HepG2 (cell line): ENCODE results near the gene NELFCD. TPM values are rescaled to one million over a fixed set of nuclear protein-coding genes. Genes with fewer than 3 reads are reported as not detected.

ENCODE experiments used
- ARID2 ChIP-seq: sonication (generic); formaldehyde crosslinking; IDR thresholded peaks from 2 replicates; pipeline ENCODE4 v1.8.1; 2022; ENCODE audit warnings: mild to moderate bottlenecking, missing genetic modification reagents, borderline replicate concordance
- DMAP1 ChIP-seq: IDR thresholded peaks from 2 replicates; pipeline ENCODE4 v1.6.1; 2016
- GABPA ChIP-seq, 2 experiments: IDR thresholded peaks; 2 replicates each; pipeline ENCODE4 v1.6.1; 2011 to 2016; ENCODE audit warnings: low read depth in 2 of 2, low read length in 1 of 2, missing biosample characterization in 1 of 2, missing genetic modification characterization in 1 of 2
- GTF3A ChIP-seq: sonication (generic); formaldehyde crosslinking; conservative IDR thresholded peaks from 2 replicates; pipeline ENCODE4 v1.4.0; 2020; ENCODE audit warnings: mild to moderate bottlenecking, missing genetic modification reagents
- KDM4B ChIP-seq: sonication (generic); formaldehyde crosslinking; IDR thresholded peaks from 2 replicates; pipeline ENCODE4 v1.4.0; 2020; ENCODE audit warnings: missing genetic modification reagents
- KMT2B ChIP-seq: IDR thresholded peaks from 2 replicates; pipeline ENCODE4 v1.6.1; 2016; ENCODE audit warnings: missing genetic modification reagents, missing compliant biosample characterization
- MED8 ChIP-seq: sonication (generic); formaldehyde crosslinking; IDR thresholded peaks from 2 replicates; pipeline ENCODE4 v1.8.1; 2023; ENCODE audit warnings: mild to moderate bottlenecking, missing genetic modification reagents; ENCODE audit not compliant: insufficient replicate concordance
- RBM39 ChIP-seq: fragments of 200-400 bp; formaldehyde crosslinking; IDR thresholded peaks from one replicate; pipeline ENCODE4 v1.6.1; 2018; ENCODE audit warnings: antibody characterized with exemption, mild to moderate bottlenecking, low read depth, low read length; ENCODE audit not compliant: poor library complexity, severe bottlenecking
- ZFP62 ChIP-seq: sonication (generic); formaldehyde crosslinking; IDR thresholded peaks from 2 replicates; pipeline ENCODE4 v1.4.0; 2020; ENCODE audit warnings: missing genetic modification reagents
- ZNF20 ChIP-seq: sonication (generic); formaldehyde crosslinking; IDR thresholded peaks from 2 replicates; pipeline ENCODE4 v1.4.0; 2020; ENCODE audit warnings: mild to moderate bottlenecking, moderate library complexity, missing genetic modification reagents
- ZNF367 ChIP-seq: sonication (generic); formaldehyde crosslinking; IDR thresholded peaks from 2 replicates; pipeline ENCODE4 v1.4.0; 2020; ENCODE audit warnings: missing genetic modification reagents, borderline replicate concordance
- ZNF451 ChIP-seq: sonication (generic); formaldehyde crosslinking; IDR thresholded peaks from 2 replicates; pipeline ENCODE4 v1.5.0; 2020; ENCODE audit warnings: mild to moderate bottlenecking, missing genetic modification reagents
- ZNF549 ChIP-seq: sonication (generic); formaldehyde crosslinking; IDR thresholded peaks from 2 replicates; pipeline ENCODE4 v1.5.0; 2020; ENCODE audit warnings: missing genetic modification reagents
- ZNF619 ChIP-seq: sonication (generic); formaldehyde crosslinking; IDR thresholded peaks from 2 replicates; pipeline ENCODE4 v1.4.0; 2020; ENCODE audit warnings: mild to moderate bottlenecking, missing genetic modification reagents
- ZNF678 ChIP-seq: sonication (generic); formaldehyde crosslinking; IDR thresholded peaks from 2 replicates; pipeline ENCODE4 v1.4.0; 2020; ENCODE audit warnings: mild to moderate bottlenecking, missing genetic modification reagents
- ZNF772 ChIP-seq: sonication (generic); formaldehyde crosslinking; IDR thresholded peaks from 2 replicates; pipeline ENCODE4 v1.5.0; 2020; ENCODE audit warnings: mild to moderate bottlenecking, missing genetic modification reagents
- polyA plus RNA-seq, 8 experiments: library from polyadenylated mRNA; depleted of rRNA in 3 of 8; stranded (reverse) in 7 of 8; unstranded in 1 of 8; fragments of >200 nt; fragmentation: Illumina TruSeq in 4 of 8; extraction: Trizol in 4 of 8; gene quantifications; 2 replicates each; pipeline versions ENCODE4 v1.2.1 to v1.2.3, GENCODE V29; 2011 to 2016; ENCODE audit warnings: low read depth in 4 of 8, missing spikeins in 1 of 8, mixed read lengths in 1 of 8; ENCODE audit not compliant: insufficient read depth in 1 of 8
- total RNA-seq, 5 experiments: library from RNA; depleted of rRNA; stranded (reverse); fragments of >200 nt; fragmentation: Illumina TruSeq; extraction: Trizol; gene quantifications; 2 replicates each; pipeline ENCODE4 v1.2.3, GENCODE V29; 2016; ENCODE audit warnings: low read depth in 1 of 5
- TF ChIP-seq, protein P1 (sequence below): fragments of 450-650 bp; IDR thresholded peaks from 2 replicates; pipeline ENCODE4 v1.6.1; 2016
- TF ChIP-seq, protein P2 (sequence below): sonication (generic); formaldehyde crosslinking; IDR thresholded peaks from 2 replicates; pipeline ENCODE4 v1.4.0; 2020; ENCODE audit warnings: missing genetic modification reagents; ENCODE audit errors: not compliant biosample characterization
- TF ChIP-seq, protein P3 (sequence below): sonication (generic); formaldehyde crosslinking; IDR thresholded peaks from 2 replicates; pipeline ENCODE4 v1.4.0; 2020; ENCODE audit warnings: mild to moderate bottlenecking, missing genetic modification reagents
- TF ChIP-seq, protein P4 (sequence below): sonication (generic); formaldehyde crosslinking; IDR thresholded peaks from 2 replicates; pipeline ENCODE4 v1.4.0; 2020; ENCODE audit warnings: missing genetic modification reagents
- TF ChIP-seq, protein P5 (sequence below): IDR thresholded peaks from 2 replicates; pipeline ENCODE4 v1.6.1; 2016; ENCODE audit warnings: low read depth, borderline replicate concordance

The NELFCD gene
- total and polyA plus RNA-seq, 2 of the 13 experiments (the other 11 are each of a cell fraction or from before 2014, with no cell fraction given), result 159 to 203 TPM

DNA sequence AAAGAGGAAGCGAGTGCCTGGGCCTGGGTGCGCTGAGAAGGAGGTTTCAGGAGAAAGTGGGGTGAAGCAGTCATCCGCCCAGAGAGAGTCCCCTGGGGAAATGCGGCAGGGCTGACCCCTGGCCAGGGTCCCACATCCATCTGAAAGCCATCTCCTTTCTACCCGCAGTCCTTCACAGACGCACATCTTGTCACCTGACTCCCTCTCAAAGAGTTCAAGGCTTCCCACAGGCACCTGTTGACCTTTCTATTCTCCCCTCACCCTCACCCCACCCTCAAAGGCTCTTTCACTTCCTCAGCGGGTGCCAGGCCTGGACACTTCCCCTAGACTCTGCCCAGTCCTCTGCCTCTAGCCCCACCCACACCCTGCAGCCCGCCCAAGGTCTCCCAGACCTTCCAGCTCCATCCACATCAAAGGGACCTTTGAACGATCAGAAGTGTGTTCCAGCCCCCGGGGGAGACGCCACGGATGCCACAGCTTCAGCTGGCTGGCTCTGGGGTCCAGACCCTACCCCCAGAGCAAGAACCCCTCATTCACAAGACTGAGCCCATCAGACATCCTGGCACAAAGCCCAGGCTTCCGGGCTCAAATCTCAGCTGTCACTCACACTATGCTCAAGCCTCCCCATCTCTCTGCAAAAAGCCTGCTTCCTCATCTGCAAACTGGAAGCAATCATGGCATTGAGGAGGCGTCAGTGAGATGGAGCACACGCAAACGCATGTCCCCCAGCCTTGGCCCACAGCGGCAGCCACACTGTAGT lies 23.9 kb downstream of the NELFCD start (continued):
- TF ChIP-seq, protein P1, sequence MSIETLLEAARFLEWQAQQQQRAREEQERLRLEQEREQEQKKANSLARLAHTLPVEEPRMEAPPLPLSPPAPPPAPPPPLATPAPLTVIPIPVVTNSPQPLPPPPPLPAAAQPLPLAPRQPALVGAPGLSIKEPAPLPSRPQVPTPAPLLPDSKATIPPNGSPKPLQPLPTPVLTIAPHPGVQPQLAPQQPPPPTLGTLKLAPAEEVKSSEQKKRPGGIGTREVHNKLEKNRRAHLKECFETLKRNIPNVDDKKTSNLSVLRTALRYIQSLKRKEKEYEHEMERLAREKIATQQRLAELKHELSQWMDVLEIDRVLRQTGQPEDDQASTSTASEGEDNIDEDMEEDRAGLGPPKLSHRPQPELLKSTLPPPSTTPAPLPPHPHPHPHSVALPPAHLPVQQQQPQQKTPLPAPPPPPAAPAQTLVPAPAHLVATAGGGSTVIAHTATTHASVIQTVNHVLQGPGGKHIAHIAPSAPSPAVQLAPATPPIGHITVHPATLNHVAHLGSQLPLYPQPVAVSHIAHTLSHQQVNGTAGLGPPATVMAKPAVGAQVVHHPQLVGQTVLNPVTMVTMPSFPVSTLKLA, result no peak
- no peak for TF ChIP-seq ZNF678 (CRISPR knock-in tag)
- no peak for TF ChIP-seq ZNF20
- TF ChIP-seq RBM39, result peak; percentile 60
- TF ChIP-seq GABPA (IDR thresholded peaks at IDR 0.05; ENCODE audit: low read depth, low read length), result no peak
- 0 out of 2 replicates have a peak, but pooled peaks have one; percentile 17 for TF ChIP-seq GABPA (CRISPR knock-in tag; IDR thresholded peaks at IDR 0.05; ENCODE audit: low read depth)
- TF ChIP-seq, protein P2, sequence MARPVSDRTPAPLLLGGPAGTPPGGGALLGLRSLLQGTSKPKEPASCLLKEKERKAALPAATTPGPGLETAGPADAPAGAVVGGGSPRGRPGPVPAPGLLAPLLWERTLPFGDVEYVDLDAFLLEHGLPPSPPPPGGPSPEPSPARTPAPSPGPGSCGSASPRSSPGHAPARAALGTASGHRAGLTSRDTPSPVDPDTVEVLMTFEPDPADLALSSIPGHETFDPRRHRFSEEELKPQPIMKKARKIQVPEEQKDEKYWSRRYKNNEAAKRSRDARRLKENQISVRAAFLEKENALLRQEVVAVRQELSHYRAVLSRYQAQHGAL (CRISPR knock-in tag), result no peak
- TF ChIP-seq ZNF619 (CRISPR knock-in tag), result no peak
- TF ChIP-seq ZNF772 (CRISPR knock-in tag), result peak; percentile 75
- TF ChIP-seq ARID2 (CRISPR knock-in tag), result no peak
- TF ChIP-seq MED8 (CRISPR knock-in tag), result no peak
- TF ChIP-seq, protein P3, sequence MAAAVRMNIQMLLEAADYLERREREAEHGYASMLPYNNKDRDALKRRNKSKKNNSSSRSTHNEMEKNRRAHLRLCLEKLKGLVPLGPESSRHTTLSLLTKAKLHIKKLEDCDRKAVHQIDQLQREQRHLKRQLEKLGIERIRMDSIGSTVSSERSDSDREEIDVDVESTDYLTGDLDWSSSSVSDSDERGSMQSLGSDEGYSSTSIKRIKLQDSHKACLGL, result peak; percentile 39; the same call in 1 of the 2 replicates
- no peak for TF ChIP-seq ZNF367 (CRISPR knock-in tag)
- TF ChIP-seq, protein P4, sequence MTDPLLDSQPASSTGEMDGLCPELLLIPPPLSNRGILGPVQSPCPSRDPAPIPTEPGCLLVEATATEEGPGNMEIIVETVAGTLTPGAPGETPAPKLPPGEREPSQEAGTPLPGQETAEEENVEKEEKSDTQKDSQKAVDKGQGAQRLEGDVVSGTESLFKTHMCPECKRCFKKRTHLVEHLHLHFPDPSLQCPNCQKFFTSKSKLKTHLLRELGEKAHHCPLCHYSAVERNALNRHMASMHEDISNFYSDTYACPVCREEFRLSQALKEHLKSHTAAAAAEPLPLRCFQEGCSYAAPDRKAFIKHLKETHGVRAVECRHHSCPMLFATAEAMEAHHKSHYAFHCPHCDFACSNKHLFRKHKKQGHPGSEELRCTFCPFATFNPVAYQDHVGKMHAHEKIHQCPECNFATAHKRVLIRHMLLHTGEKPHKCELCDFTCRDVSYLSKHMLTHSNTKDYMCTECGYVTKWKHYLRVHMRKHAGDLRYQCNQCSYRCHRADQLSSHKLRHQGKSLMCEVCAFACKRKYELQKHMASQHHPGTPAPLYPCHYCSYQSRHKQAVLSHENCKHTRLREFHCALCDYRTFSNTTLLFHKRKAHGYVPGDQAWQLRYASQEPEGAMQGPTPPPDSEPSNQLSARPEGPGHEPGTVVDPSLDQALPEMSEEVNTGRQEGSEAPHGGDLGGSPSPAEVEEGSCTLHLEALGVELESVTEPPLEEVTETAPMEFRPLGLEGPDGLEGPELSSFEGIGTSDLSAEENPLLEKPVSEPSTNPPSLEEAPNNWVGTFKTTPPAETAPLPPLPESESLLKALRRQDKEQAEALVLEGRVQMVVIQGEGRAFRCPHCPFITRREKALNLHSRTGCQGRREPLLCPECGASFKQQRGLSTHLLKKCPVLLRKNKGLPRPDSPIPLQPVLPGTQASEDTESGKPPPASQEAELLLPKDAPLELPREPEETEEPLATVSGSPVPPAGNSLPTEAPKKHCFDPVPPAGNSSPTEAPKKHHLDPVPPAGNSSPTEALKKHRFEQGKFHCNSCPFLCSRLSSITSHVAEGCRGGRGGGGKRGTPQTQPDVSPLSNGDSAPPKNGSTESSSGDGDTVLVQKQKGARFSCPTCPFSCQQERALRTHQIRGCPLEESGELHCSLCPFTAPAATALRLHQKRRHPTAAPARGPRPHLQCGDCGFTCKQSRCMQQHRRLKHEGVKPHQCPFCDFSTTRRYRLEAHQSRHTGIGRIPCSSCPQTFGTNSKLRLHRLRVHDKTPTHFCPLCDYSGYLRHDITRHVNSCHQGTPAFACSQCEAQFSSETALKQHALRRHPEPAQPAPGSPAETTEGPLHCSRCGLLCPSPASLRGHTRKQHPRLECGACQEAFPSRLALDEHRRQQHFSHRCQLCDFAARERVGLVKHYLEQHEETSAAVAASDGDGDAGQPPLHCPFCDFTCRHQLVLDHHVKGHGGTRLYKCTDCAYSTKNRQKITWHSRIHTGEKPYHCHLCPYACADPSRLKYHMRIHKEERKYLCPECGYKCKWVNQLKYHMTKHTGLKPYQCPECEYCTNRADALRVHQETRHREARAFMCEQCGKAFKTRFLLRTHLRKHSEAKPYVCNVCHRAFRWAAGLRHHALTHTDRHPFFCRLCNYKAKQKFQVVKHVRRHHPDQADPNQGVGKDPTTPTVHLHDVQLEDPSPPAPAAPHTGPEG, result no peak
- TF ChIP-seq, protein P5, sequence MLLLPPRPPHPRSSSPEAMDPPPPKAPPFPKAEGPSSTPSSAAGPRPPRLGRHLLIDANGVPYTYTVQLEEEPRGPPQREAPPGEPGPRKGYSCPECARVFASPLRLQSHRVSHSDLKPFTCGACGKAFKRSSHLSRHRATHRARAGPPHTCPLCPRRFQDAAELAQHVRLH (CRISPR knock-in tag), result no peak
- peak; percentile 42; the same call in 1 of the 2 replicates for TF ChIP-seq DMAP1 (CRISPR knock-in tag)
- no peak for TF ChIP-seq KMT2B
- TF ChIP-seq ZNF451 (CRISPR knock-in tag), result no peak
- TF ChIP-seq ZNF549, result no peak
- TF ChIP-seq GTF3A (CRISPR knock-in tag), result no peak
- no peak for TF ChIP-seq KDM4B (CRISPR knock-in tag)
- TF ChIP-seq ZFP62 (CRISPR knock-in tag), result no peak
